ENCODE measurements around the gene MYMX.

The MYMX gene

DNA sequence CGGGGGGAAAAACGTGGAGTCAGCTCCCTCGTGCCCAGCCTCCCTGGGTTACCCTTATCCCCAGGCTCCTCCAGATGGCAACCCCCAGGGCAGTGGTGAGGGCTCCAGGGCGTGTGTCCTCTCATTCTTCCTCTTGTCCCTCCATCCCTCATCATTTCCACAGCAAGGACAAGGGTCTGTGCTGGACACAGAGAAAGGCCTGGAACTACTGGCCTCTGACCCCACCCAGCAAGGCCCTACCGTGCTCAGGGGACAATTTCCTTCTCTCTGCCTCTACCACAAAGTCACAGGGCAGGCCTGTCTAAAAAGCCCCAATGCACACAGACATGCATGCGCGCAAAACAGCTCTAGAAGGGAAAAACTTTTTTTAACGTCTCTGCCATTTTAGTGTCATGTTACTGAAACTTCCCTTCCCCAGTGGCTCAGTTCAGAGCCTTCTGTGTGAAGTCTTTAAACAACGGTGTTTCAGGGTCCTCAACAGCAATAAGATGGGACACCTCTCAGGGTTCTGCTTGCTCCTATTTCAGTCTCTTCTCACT lies 41.7 kb downstream of the MYMX start:
- peak in 3 of 10 donors; percentile 46 to 61 (median 57) for DNase-seq
- intact Hi-C loops (cut with DNase I), result no loop called here

DNA sequence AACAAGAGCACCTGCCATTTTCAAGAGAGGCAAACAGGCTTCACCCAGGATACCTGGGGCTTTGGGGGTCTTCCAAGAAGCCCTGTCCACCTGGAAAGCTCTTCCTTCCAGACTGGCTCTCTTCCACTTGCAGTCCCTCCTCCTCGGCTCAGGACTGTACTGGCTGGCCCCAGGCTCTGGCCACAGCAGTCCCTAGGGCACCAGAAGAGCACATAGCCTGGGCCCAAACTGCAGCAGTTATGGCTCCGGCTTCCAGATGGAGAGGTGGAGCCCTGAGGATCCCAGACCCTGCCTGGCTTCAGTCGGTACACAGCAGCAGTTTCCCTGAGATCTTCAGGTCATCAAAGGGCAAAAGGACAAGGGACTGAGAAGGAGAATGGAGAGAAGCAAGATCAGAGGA lies 42.2 kb downstream of the MYMX start:
- DNase-seq, result peak in 2 of 10 donors; percentile 52 to 73
- intact Hi-C loops (cut with DNase I), result no loop called here

DNA sequence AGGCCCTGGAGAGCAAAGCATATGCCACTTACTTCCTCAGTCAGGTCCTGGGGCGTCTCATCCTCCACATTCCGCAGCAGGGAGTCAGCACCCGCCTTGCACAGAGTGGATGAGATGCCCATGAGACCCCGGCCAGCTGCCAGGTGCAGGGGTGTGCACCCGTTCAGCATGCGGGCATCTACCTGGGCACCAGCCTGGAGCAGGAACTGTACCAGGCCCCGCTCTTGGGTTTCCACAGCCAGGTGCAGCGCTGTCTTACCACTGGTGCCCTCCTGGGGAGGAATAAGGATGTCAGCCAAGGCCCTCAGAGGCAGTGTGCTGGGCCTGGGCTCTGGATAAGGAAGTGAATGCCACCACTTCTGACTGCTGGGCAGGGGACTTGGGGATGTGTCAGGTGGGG lies 43.3 kb downstream of the MYMX start:
- intact Hi-C loops (cut with DNase I), result no loop called here
- DNase-seq, result peak in 3 of 10 donors; percentile 54 to 72 (median 66)

DNA sequence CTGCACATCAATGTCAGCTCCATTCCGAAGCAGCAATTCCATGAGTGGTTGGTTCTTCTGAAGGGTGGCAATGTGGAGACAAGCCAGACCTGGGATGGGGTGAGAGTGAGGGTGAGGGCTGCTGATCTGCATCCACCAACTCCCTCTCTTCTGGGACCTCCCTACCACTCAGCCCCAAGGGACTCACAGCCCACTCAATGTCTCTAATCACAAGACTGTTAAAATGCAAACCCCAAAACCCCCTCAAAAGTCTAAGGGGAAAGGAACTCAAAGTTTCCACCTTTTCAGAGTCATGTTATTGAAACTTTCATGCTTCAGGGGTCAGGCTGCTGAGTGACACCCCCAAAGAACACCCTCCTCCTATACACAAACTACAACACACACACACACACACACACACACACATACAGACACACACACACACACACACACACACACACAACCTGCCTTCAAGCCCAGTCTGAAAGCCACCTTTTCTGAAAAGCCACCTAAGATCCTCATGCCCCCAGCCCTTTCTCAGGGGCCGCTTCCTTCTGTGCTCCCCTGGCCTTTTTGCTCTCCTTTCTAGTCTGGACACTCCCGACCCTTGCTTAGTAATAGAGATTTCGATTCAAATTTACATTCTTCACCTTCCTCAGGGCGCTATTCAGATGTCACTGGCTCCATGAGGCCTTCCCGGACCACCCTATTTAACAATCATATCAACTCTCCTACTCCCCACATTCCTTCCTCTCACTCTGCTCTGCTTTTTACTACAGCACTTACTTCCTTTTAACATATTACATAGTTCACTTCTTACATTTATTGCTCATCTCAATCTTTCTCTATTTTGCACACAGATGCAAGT lies 43.9 kb downstream of the MYMX start:
- peak in 3 of 10 donors; percentile 11 to 39 (median 20) for DNase-seq
- intact Hi-C loops (cut with DNase I), result no loop called here

DNA sequence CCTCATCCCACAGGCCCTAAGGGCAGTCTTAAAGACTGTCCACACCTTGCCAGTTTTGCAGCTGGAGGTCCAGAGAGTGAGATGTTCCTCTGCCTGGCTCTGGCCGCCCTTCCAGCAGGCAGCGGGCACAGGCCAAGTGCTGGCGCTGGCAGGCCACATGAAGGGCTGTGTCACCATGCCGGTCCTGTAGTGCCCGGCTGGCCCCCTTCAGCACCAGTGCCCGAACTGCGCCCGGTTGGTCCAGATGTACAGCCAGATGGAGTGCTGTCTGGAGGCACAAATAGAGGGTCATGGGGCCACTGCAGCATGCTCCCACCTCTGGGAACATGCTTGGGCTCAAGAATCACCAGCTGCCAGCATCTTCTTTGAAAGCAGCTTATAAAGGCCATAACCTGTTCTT lies 44.9 kb downstream of the MYMX start:
- DNase-seq, result peak in 4 of 10 donors; percentile 8 to 68 (median 40)
- intact Hi-C loops (cut with DNase I), result no loop called here

DNA sequence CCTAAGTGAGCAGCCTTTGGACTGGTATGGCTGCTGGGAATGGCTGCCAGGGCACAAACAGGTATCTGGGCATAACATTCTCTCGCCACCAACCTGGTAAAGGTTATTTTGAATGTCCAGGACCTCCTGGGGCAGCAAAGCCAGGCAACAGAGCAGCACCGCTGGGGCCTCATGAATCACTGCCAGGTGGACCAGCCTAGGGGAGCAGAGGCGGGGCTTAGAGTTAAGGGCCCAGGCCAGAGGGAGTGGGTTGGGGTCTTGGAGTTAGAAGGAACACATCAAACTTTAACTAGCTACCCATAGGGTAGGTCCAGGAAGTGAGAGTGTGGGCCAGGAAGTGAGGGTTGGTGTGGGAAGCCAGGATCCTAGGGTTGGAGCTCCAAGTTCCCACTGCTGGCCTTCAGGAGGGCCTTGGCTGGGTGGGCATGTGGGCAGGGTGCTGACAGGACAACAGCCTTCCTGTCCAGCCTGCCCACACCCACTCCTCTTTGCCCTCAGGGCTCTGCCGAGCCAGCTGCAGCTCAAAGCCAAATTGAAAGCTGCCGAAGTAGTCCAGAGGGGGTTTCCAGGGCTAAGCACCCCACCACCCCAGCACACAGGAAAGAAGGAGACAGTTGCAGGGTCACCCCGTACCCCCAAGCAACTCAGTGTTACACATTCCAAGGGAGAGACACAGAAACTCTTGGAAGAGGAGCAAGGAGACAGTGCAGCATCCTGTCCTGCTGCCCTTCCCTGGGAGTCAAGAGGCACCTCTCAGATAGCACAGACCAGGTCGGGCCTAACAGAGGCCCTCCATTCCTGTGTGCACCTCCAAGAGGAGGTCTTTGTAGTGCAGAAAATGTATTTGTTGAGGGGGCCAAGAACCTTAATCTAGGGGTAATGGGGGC lies 46.0 kb downstream of the MYMX start:
- intact Hi-C loops (cut with DNase I), result no loop called here
- peak in 3 of 10 donors; percentile 19 to 75 (median 55) for DNase-seq

DNA sequence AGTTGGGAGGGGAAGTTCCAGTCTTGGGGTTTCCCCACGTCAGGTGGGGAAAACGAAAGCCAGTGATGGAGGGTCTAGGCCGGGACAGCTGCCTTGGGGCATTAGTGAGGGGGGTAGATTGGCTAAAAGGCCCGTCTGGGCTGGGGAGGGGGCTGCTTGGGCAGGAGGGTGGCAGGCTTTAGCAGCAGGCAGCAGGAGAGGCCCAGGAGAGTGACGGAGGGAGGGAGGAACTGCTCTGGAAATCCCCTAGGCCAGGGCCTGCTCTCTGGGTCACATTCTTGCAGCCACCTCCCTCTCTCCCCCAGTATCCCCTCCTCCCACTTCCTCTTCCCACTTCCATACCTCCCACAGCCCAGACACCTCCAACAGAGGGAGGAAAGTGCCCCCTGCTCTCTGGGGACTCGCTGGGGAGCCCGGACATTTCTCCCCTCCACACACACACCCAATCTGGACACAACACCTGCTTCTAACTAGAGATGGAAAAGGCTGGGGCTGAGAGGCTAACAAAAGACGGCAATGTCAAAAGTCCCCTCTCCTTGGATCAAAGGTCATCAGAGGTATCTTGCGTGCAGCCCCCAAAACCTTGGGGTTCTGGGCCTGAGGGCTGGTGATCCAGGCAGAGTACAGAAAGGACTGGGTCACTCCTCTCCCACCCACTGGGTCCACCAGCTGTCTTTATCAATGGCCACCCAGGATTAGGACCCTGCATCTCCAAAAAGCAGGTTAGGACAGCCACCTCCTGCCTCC lies 46.8 kb downstream of the MYMX start:
- intact Hi-C loops (cut with DNase I), result no loop called here
- peak in 3 of 10 donors; percentile 23 to 58 (median 37) for DNase-seq

DNA sequence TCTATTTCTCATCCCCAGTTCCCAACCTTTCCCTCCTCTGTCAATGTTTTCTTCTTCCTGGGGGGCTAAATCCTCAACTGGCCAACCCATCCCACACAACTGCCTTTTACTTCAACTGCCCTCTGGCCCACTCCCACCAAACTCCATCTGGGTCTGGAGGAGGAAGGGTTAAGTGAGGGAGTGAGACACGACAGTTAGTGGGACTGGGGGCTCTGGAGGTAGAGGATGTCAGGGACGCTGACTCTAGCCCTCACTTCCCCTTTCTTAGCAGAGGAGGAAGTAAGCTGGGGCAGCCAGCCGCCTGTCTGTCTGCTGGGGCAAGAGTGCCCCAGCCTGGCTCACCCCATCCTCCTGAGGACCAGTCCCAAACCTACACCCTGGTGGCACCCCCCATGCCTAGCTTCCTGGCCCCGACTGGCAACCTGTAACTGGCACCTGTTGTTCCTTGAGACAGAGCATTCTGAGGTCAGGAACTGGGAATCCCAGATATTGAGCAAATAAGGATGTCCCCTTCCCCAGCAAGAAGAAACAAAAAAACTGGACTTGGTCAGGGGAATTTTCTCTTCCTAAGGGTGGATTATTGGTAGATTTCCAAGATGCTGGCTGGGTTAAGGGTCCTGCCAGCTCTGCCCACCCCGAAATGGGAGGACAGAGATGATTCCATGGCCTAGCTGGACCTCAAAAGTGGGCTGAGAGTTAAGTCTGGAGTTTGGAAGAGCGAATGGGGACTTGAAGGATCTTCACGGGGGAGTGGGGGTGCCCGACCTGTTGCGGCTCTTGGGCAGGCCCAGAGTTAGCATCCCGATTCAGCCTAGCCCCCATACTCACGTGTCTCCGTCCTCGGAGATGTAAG lies 47.7 kb downstream of the MYMX start:
- DNase-seq, result peak in 4 of 10 donors; percentile 26 to 83 (median 74)
- intact Hi-C loops (cut with DNase I), result no loop called here

DNA sequence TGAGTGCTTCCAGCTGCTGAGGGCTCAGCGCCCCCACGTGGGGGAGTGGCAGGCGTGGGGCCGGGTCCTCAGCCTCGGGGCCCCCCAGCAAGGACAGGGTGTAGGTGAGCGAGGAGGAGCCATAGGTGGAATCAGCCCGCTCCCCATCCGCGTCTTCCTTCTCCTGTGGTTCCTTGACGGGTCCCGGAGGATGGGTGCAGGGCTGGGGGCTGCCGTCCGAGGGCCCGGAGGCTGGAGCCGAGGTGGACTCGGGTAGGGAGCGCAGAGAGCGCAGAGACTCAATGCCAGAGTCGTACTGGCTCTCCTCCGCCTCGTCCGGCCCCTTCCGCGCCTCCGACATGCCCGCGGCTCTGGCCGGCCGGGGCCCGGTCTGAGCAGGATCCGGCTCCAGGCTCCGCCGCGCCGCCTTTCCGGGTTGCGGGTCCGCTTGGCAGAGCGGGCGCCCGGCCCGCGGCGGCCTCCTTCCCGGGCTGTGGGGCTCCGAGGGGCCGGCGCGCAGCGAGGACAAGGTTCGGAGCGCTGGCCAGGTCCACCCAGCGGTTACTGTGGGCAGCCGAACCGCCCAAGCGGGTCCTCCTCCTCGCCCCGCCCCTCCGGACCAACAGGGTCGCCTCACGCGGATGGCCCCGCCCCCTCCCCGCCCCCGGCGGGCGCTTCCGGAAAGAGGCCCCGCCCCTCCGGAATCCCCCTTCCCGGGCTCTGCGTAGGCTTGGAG lies 48.4 kb downstream of the MYMX start, which contains the start of gene NFKBIE:
Gene NFKBIE, minus strand, starts transcription at position 545 of the 715 bp plus-strand sequence. Its CDS starts 205 bp downstream, at position 340.
- intact Hi-C loops (cut with DNase I), result no loop called here
- DNase-seq, result peak; percentile 87 to 99 (median 93)

DNA sequence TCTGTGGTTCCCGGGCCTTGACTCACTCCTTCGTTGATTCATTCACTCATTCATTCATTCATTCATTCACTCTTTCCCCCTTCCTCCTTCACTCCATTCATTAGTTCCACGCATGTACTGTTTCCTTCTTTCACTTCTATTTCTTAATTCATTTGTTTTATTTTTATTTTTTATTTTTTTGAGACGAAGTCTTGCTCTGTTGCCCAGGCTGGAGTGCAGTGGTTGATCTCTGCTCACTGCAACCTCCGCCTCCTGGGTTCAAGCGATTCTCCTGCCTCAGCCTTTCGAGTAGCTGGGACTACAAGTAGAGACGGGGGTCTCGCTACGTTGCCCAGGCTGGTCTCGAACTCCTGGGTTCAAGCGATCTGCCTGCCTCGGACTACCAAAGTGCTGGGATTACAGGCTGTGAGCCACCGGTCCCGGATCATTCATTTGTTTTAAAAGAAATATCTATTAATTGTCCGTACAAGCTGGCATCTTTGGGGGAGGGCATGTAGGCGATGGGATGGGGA lies 49.1 kb downstream of the MYMX start:
- intact Hi-C loops (cut with DNase I), result no loop called here
- DNase-seq, result peak in 3 of 10 donors; percentile 29 to 61 (median 45)

DNA sequence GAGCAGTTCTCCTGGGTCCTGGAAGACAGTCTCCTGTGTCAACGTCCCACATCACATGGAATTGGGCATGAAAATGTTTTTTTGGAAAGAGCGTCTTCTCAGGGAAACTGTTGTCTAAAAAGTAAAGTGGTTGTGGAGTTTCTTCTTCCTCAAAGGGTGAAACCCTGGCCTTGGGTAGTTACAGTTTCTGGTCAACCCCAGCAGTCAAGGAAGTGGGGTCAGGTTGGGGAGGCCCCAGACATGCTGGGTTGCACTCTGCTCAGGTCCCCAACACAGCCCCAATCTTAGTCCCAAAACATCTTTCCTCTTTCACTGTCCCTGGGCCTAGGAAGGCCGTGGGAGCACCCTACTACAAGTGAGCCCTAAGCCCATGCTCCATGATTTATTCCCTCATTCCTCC lies 49.6 kb downstream of the MYMX start:
- DNase-seq, result peak in 4 of 10 donors; percentile 15 to 18 (median 15)
- intact Hi-C loops (cut with DNase I), result no loop called here

DNA sequence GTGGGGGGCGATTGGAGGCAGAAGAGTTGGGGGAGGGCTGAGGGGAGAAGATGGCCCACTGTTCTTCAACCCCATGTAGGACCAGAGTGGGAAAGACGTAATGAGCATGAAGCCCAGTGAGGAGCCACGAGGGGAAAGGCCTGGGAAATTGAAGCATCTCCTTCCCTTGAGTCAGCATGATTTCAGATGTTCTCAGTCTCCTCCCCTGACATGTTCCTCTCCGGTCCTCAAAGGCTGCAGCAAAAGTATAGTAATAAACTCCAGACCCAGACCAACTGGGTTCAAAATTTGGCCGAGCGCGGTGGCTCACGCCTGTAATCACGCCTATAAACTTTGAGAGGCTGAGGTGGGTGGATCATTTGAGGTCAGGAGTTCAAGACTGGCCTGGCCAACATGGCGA lies 50.5 kb downstream of the MYMX start:
- intact Hi-C loops (cut with DNase I), result no loop called here
- DNase-seq, result peak in 4 of 10 donors; percentile 8 to 35 (median 25)
